ENCODE results near the gene MRPL39. TPM values are rescaled to one million over a fixed set of nuclear protein-coding genes. Genes with fewer than 3 reads are reported as not detected.
A peak's percentile ranks its signal among the peaks of the same experiment; 100 is the strongest.

MRPL39 gene
- polyA plus RNA-seq, 3 donors: 5.1 to 22.3 (median 15.5) TPM

DNA sequence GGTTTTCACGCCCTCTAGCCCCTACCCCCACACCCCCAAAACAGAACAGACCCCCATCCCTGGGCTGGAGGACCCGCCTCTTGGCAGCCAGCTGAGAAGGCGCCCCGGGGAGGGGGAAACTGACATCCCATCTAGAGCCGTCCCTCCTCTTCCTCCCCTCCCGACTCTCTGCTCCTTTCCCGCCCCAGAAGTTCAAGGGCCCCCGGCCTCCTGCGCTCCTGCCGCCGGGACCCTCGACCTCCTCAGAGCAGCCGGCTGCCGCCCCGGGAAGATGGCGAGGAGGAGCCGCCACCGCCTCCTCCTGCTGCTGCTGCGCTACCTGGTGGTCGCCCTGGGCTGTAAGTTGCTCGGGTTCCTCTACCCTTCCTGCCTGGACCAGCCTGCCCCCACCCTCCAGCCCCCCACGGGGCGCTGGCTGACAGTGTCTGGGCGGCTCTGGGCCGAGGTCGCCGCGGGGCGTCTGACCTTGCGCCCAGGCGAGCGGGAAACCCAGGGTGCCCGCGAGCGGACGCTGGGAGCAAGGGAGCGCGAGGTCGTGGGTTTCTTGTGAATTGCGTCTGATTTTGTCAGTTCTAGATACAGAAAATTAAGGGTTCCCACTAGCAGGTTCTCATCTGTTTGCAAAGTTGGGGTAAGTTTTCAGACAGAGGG lies 32.4 kb upstream of the MRPL39 start:
- Histone ChIP-seq H3K4me1 (ENCODE audit: control insufficient read depth in 1 of 2, insufficient read depth in 2 of 2, low read length in 2 of 2) (peaks cover 20 to 21% of the 10 kb centered on the region in 2 donors), H3K9ac (ENCODE audit: insufficient read depth, low read length, poor library complexity, severe bottlenecking) (peak overlapping the region; percentile 44), H3K36me3 (replicated peaks in 1 of 2; ENCODE audit: control insufficient read depth in 1 of 2, insufficient read depth in 2 of 2, low read length in 2 of 2) (no peaks in the 10 kb centered on the region), H3K4me3 (replicated peaks in 1 of 3; ENCODE audit: low read depth in 2 of 3, low read length in 3 of 3) (peak overlapping the region; percentile 41 to 73 (median 54)), H3K79me2 (ENCODE audit: insufficient read depth, low read length) (no peaks in the 10 kb centered on the region), H3K9me3 (replicated peaks in 1 of 2; ENCODE audit: control insufficient read depth in 1 of 2, insufficient read depth in 1 of 2, low read length in 2 of 2) (no peaks in the 10 kb centered on the region), H3K4me2 (replicated peaks; ENCODE audit: extremely low read depth, low read length, poor library complexity, severe bottlenecking) (peak overlapping the region; percentile 88), H4K20me1 (ENCODE audit: insufficient read depth, low read length) (no peaks in the 10 kb centered on the region), H3K27ac (ENCODE audit: low read depth in 1 of 2, low read length in 2 of 2) (no peak overlapping the region), H2AFZ (ENCODE audit: insufficient read depth, low read depth, low read length, poor library complexity, severe bottlenecking) (peak overlapping the region; percentile 80), H3K27me3 (ENCODE audit: control insufficient read depth in 2 of 2, insufficient read depth in 2 of 2, low read length in 2 of 2) (peaks cover 18 to 30% of the 10 kb centered on the region in 2 donors)
- 0% methylated on average over 36 of the region's 40 CpGs for WGBS (ENCODE audit: insufficient coverage)
- TF ChIP-seq, protein P1, sequence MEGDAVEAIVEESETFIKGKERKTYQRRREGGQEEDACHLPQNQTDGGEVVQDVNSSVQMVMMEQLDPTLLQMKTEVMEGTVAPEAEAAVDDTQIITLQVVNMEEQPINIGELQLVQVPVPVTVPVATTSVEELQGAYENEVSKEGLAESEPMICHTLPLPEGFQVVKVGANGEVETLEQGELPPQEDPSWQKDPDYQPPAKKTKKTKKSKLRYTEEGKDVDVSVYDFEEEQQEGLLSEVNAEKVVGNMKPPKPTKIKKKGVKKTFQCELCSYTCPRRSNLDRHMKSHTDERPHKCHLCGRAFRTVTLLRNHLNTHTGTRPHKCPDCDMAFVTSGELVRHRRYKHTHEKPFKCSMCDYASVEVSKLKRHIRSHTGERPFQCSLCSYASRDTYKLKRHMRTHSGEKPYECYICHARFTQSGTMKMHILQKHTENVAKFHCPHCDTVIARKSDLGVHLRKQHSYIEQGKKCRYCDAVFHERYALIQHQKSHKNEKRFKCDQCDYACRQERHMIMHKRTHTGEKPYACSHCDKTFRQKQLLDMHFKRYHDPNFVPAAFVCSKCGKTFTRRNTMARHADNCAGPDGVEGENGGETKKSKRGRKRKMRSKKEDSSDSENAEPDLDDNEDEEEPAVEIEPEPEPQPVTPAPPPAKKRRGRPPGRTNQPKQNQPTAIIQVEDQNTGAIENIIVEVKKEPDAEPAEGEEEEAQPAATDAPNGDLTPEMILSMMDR (IDR thresholded peaks at IDR 0.05): no peak
- Mint-ChIP-seq H3K4me3 (peak overlapping the region; percentile 76 to 86), H3K4me1 (peaks cover 22% of the 10 kb centered on the region), H3K9me3 (peaks cover 0 to 7% (median 3%) of the 10 kb centered on the region in 7 donors), H3K27ac (no peak overlapping the region), H3K36me3 (peaks cover 3 to 4% of the 10 kb centered on the region in 2 donors), H3K27me3 (ENCODE audit: low read depth in 3 of 3) (peaks cover 36 to 44% (median 39%) of the 10 kb centered on the region in 3 donors)
- DNase-seq: peak in 1 of 3 donors; percentile 18
- intact Hi-C loops (cut with micrococcal nuclease): no loop called here

DNA sequence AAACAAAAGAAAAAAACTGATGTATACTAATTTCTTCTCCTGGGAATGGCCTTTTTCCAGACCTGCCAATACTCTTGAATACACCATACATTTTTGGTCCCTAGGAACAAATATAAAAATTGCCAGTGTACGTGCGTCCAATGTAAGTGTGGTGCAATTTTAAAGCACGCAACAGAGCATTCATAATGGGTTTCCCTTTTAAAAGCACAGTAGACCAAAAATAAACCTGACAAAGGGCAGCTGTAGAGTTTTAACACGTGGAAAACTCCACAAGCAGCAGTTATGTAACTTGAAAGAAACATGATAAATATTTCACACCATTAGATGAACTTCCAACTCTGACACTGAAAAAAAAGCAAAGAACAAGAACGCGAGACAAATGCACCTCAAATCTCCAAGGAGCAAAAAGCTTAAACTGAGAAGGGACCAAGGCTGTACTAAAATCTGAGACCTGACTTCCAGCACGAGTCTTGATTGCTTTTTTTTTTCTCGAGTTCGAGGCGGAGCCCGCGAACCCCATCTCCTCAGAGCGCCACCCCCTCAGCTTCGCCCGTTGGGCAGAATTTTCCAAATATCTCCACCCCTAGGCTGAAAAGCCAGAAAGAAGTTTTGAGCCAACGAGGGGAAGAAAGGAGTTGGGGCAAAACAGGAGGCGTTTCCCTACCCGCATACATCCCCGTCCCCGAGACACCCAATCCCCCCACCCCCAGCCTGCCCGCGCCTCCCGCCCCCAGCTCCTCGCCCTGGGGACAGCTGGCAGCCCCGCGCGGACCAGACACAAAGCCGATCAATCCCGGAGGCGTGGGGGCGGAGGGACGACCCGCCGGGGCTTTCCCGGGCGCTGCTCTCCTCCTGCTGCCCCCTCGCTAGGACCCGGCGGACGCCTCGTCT lies 31.6 kb upstream of the MRPL39 start, which contains the start of gene JAM2:
Gene JAM2, plus strand, starts transcription at position 599 of the 891 bp plus-strand sequence. CDS start 564 bp downstream, outside the sequence.
- H3K27ac ChIP-seq (ENCODE audit: low read depth in 1 of 2, low read length in 2 of 2): no peak within 1 kb of the TSS
- Mint-ChIP-seq H3K36me3 (peaks cover 3 to 4% of the 10 kb centered on the region in 2 donors), H3K27me3 (ENCODE audit: low read depth in 3 of 3) (peaks cover 36 to 44% (median 37%) of the 10 kb centered on the region in 3 donors), H3K27ac (peak within 1 kb of the TSS in 2 of 7 donors; percentile 4 to 15), H3K9me3 (peaks cover 0 to 7% (median 3%) of the 10 kb centered on the region in 7 donors), H3K4me3 (peak within 1 kb of the TSS; percentile 76 to 86), H3K4me1 (peaks cover 22% of the 10 kb centered on the region)
- peak within 1 kb of the TSS; percentile 80 for H2AFZ ChIP-seq (ENCODE audit: insufficient read depth, low read depth, low read length, poor library complexity, severe bottlenecking)
- peaks cover 18 to 30% of the 10 kb centered on the region in 2 donors for H3K27me3 ChIP-seq (ENCODE audit: control insufficient read depth in 2 of 2, insufficient read depth in 2 of 2, low read length in 2 of 2)
- 0% methylated on average over 13 of the region's 41 CpGs for WGBS (ENCODE audit: insufficient coverage)
- H3K79me2 ChIP-seq (ENCODE audit: insufficient read depth, low read length): no peaks in the 10 kb centered on the region
- H3K9me3 ChIP-seq (replicated peaks in 1 of 2; ENCODE audit: control insufficient read depth in 1 of 2, insufficient read depth in 1 of 2, low read length in 2 of 2): no peaks in the 10 kb centered on the region
- H3K36me3 ChIP-seq (replicated peaks in 1 of 2; ENCODE audit: control insufficient read depth in 1 of 2, insufficient read depth in 2 of 2, low read length in 2 of 2): no peaks in the 10 kb centered on the region
- intact Hi-C loops (cut with micrococcal nuclease): no loop called here
- peak within 1 kb of the TSS; percentile 41 to 73 (median 54) for H3K4me3 ChIP-seq (replicated peaks in 1 of 3; ENCODE audit: low read depth in 2 of 3, low read length in 3 of 3)
- H3K4me1 ChIP-seq (ENCODE audit: control insufficient read depth in 1 of 2, insufficient read depth in 2 of 2, low read length in 2 of 2): peaks cover 20 to 21% of the 10 kb centered on the region in 2 donors
- TF ChIP-seq, protein P1 (IDR thresholded peaks at IDR 0.05): no peak
- DNase-seq: peak in 2 of 3 donors; percentile 7 to 51
- H4K20me1 ChIP-seq (ENCODE audit: insufficient read depth, low read length): no peaks in the 10 kb centered on the region
- peak within 1 kb of the TSS; percentile 44 for H3K9ac ChIP-seq (ENCODE audit: insufficient read depth, low read length, poor library complexity, severe bottlenecking)
- peak within 1 kb of the TSS; percentile 88 for H3K4me2 ChIP-seq (replicated peaks; ENCODE audit: extremely low read depth, low read length, poor library complexity, severe bottlenecking)
